GM21526 (cell line): ENCODE measurements around the gene RDH13.
"Not testable (repeated sequence)": the region's sequence is repeated elsewhere in the genome, so short reads cannot be mapped to it uniquely, and the experiment has no call there.

Source experiments
- ATAC-seq: cut with Tn5 transposase; IDR thresholded peaks from one replicate; pipeline ENCODE4 v1.9.1; 2021; ENCODE audit warnings: moderate library complexity; ENCODE audit not compliant: unreplicated experiment, low FRiP score

RDH13 gene

GRCh38 chr19:55079400-55080038 lies 16.6 kb upstream of the RDH13 start:
- ATAC-seq, result no peak

- ATAC-seq, result no peak
Observed at GRCh38 chr19:55078996-55079395, 16.0 kb upstream of the RDH13 start.

- no peak for ATAC-seq
Observed at GRCh38 chr19:55077106-55077505, 14.2 kb upstream of the RDH13 start.

- no peak for ATAC-seq
Observed at GRCh38 chr19:55076321-55076720, 13.4 kb upstream of the RDH13 start.

GRCh38 chr19:55075371-55075998 lies 12.5 kb upstream of the RDH13 start, which contains the start of gene EPS8L1:
Gene EPS8L1, plus strand, starts transcription at chr19:55075869. Its CDS starts 576 bp downstream, at chr19:55076445.
- ATAC-seq, result no peak

GRCh38 chr19:55071913-55072312 lies 9.0 kb upstream of the RDH13 start:
- ATAC-seq, result no peak

- no peak for ATAC-seq
Observed at GRCh38 chr19:55071129-55071502, 8.2 kb upstream of the RDH13 start.

GRCh38 chr19:55070466-55071128 lies 7.6 kb upstream of the RDH13 start:
- ATAC-seq, result no peak

- no peak for ATAC-seq
Observed at GRCh38 chr19:55069865-55070197, 6.9 kb upstream of the RDH13 start.

- no peak for ATAC-seq
Observed at GRCh38 chr19:55068950-55069864, 6.3 kb upstream of the RDH13 start.

- ATAC-seq, result no peak
Observed at GRCh38 chr19:55067869-55068268, 4.9 kb upstream of the RDH13 start.

GRCh38 chr19:55066107-55066709 lies 3.3 kb upstream of the RDH13 start:
- no peak for ATAC-seq

- ATAC-seq, result not testable (repeated sequence)
Observed at GRCh38 chr19:55065516-55065915, 2.6 kb upstream of the RDH13 start.

GRCh38 chr19:55063492-55063843 lies 520 bp upstream of the RDH13 start:
- ATAC-seq, result no peak

GRCh38 chr19:55060287-55060686 lies 2.7 kb downstream of the RDH13 start:
- not testable (repeated sequence) for ATAC-seq

GRCh38 chr19:55058781-55059610 lies 4.0 kb downstream of the RDH13 start:
- no peak for ATAC-seq

- no peak for ATAC-seq
Observed at GRCh38 chr19:55056827-55057226, 6.1 kb downstream of the RDH13 start.

- ATAC-seq, result no peak
Observed at GRCh38 chr19:55053735-55054134, 9.2 kb downstream of the RDH13 start.

GRCh38 chr19:55050749-55051532 lies 12.0 kb downstream of the RDH13 start:
- ATAC-seq, result no peak
